Keratinocyte (primary cell): ENCODE results near the gene IER2.

Experiments
- EZH2 ChIP-seq: IDR thresholded peaks from one replicate; pipeline ENCODE4 v1.6.1; 2012; ENCODE audit warnings: inconsistent platforms, mild to moderate bottlenecking, low read length, moderate library complexity
- TF ChIP-seq, protein P1 (sequence below), 3 experiments: IDR thresholded peaks in 1 of 3; conservative IDR thresholded peaks in 1 of 3; optimal IDR thresholded peaks in 1 of 3; 2 replicates in 2 of 3; 3 replicates in 1 of 3; pipeline versions ENCODE3 to v1.5.1; 2011; ENCODE audit warnings: low read length in 3 of 3, mild to moderate bottlenecking in 3 of 3, moderate library complexity in 2 of 3, control low read depth in 1 of 3, inconsistent platforms in 1 of 3; ENCODE audit not compliant: insufficient read depth in 2 of 3; ENCODE audit errors: extremely low read depth in 1 of 3

DNA sequence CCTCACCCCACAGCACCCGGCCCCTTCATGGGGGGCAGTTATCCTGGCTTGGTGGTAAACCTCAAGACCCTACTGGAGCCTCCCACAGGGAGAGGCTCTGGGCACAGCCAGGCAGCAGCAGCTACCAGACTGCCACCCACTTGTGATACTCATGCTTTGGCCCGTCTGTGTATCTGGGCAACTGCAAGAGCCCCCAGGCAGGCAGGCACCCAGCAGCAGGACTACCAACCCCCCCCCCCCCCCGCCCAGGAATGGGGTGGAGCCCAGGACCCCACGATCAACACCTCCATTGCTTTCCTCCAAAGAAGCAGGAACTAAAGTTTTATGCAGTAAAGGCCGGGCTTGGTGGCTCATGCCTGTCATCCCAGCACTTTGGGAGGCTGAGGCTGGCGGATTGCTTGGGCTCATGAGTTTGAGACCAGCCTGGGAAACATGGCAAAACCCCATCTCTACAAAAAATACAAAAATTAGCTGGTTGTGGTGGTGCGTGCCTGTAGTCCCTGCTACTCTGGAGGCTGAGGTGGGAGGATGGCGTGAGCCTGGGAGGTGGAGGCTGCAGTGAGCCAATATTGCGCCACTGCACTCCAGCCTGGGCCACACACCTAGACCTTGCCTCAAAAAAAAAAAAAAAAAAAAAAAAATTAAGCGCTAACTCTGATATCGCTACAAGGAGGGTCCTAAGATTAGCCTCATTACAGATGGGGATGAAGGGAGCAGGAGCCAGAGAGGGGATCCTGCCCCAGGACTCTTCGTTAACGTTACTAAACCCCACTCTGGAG lies 46.4 kb upstream of the IER2 start:
- TF ChIP-seq, protein P1, sequence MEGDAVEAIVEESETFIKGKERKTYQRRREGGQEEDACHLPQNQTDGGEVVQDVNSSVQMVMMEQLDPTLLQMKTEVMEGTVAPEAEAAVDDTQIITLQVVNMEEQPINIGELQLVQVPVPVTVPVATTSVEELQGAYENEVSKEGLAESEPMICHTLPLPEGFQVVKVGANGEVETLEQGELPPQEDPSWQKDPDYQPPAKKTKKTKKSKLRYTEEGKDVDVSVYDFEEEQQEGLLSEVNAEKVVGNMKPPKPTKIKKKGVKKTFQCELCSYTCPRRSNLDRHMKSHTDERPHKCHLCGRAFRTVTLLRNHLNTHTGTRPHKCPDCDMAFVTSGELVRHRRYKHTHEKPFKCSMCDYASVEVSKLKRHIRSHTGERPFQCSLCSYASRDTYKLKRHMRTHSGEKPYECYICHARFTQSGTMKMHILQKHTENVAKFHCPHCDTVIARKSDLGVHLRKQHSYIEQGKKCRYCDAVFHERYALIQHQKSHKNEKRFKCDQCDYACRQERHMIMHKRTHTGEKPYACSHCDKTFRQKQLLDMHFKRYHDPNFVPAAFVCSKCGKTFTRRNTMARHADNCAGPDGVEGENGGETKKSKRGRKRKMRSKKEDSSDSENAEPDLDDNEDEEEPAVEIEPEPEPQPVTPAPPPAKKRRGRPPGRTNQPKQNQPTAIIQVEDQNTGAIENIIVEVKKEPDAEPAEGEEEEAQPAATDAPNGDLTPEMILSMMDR (optimal IDR thresholded peaks at IDR 0.05 in 1 of 3, IDR thresholded peaks at IDR 0.05 in 1 of 3, conservative IDR thresholded peaks at IDR 0.05 in 1 of 3; ENCODE audit: extremely low read depth in 1 of 3, insufficient read depth in 2 of 3, low read length in 3 of 3): no peak
- TF ChIP-seq EZH2: no peak
